Cardiac muscle cell (in vitro differentiated cells and primary cell): ENCODE measurements around the gene KIF3B. TPM values are rescaled to one million over a fixed set of nuclear protein-coding genes. Genes with fewer than 3 reads are reported as not detected.
"Not testable (repeated sequence)": the region's sequence is repeated elsewhere in the genome, so short reads cannot be mapped to it uniquely, and the experiment has no call there.

Experiments
- DNase-seq, 2 donors: peaks; one replicate each; pipeline versions ENCODE4 v3.0.0 to v3.0.0-alpha.2; 2010 to 2017; ENCODE audit warnings: low read depth in 1 of 2, low spot score in 1 of 2
- H3K27ac ChIP-seq: fragments of 200-600 bp; sonication (generic); 2 replicates; pipeline ENCODE4 v1.5.1; 2016
- H3K27me3 ChIP-seq: fragments of 200-600 bp; sonication (generic); 2 replicates; pipeline ENCODE4 v1.6.0; 2016; ENCODE audit warnings: control low read depth
- H3K36me3 ChIP-seq: fragments of 200-600 bp; sonication (generic); 2 replicates; pipeline ENCODE4 v1.5.1; 2016; ENCODE audit warnings: control low read depth
- H3K4me1 ChIP-seq: fragments of 200-600 bp; sonication (generic); 2 replicates; pipeline ENCODE4 v1.8.1; 2017; ENCODE audit warnings: low read depth, mild to moderate bottlenecking, mixed run types
- H3K4me3 ChIP-seq: fragments of 200-600 bp; sonication (generic); 2 replicates; pipeline ENCODE4 v1.5.1; 2016; ENCODE audit warnings: mild to moderate bottlenecking
- H3K9me3 ChIP-seq: fragments of 200-600 bp; sonication (generic); 2 replicates; pipeline ENCODE4 v1.5.1; 2017; ENCODE audit warnings: low read depth, mild to moderate bottlenecking, control low read depth
- polyA plus RNA-seq: library from polyadenylated mRNA; unstranded; fragments of >200 nt; fragmentation: Nextera tagmentation; extraction: Ambion mirVana; gene quantifications from 2 replicates; pipeline ENCODE4 v1.2.1, GENCODE V29; 2016
- total RNA-seq: library from RNA; depleted of rRNA; stranded (reverse); fragments of >200 nt; gene quantifications from 2 replicates; pipeline ENCODE4 v1.2.3, GENCODE V29; 2016
- TF ChIP-seq, protein P1 (sequence below): IDR thresholded peaks from 2 replicates; pipeline ENCODE4 v1.5.1; 2012; ENCODE audit warnings: low read depth, mild to moderate bottlenecking, low read length

Gene KIF3B
- total and polyA plus RNA-seq, 2 experiments from 2014 or later: 6.2 to 13.2 TPM

DNA sequence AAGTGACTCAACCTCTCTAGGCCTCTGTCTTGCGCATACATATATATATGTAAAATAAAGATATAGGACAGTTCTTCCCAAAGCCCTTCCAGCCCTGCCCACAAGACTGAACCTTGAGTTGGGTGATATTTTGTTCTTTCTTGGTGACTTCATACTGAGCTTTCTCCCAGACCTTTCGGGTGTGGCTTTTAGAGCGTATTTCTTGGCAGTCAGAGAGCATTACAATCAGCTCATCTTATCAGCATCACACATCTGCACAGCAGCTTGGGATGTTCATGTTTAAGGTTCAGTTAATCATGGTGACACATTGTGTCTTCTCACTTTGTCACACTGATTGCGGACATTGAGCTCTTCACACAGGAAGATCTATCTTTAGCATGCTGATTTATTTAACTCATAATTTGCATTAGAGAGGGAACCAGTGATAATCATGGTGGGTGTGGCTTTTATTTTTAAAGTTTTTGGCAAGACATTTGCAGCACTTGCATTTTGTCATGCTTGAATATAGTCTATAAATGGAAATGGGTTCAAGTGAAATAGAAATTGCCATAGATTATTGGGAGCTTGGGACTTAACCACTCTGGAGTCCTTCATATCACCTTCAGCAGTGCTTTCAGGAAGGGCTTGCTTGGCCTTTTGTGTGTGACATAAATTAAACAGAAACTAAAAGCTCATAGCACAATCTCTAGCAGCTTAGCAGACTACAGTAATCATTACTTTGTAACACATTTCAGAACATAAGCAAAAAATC lies 8.3 kb downstream of the KIF3B start:
- Histone ChIP-seq H3K4me1 (peaks cover 12% of the 10 kb centered on the region), H3K36me3 (no peaks in the 10 kb centered on the region), H3K9me3 (no peaks in the 10 kb centered on the region), H3K27me3 (no peaks in the 10 kb centered on the region), H3K4me3 (no peak overlapping the region), H3K27ac (peak overlapping the region; percentile 54)
- TF ChIP-seq, protein P1, sequence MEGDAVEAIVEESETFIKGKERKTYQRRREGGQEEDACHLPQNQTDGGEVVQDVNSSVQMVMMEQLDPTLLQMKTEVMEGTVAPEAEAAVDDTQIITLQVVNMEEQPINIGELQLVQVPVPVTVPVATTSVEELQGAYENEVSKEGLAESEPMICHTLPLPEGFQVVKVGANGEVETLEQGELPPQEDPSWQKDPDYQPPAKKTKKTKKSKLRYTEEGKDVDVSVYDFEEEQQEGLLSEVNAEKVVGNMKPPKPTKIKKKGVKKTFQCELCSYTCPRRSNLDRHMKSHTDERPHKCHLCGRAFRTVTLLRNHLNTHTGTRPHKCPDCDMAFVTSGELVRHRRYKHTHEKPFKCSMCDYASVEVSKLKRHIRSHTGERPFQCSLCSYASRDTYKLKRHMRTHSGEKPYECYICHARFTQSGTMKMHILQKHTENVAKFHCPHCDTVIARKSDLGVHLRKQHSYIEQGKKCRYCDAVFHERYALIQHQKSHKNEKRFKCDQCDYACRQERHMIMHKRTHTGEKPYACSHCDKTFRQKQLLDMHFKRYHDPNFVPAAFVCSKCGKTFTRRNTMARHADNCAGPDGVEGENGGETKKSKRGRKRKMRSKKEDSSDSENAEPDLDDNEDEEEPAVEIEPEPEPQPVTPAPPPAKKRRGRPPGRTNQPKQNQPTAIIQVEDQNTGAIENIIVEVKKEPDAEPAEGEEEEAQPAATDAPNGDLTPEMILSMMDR: no peak
- peak in 1 of 2 donors; percentile 10 for DNase-seq

DNA sequence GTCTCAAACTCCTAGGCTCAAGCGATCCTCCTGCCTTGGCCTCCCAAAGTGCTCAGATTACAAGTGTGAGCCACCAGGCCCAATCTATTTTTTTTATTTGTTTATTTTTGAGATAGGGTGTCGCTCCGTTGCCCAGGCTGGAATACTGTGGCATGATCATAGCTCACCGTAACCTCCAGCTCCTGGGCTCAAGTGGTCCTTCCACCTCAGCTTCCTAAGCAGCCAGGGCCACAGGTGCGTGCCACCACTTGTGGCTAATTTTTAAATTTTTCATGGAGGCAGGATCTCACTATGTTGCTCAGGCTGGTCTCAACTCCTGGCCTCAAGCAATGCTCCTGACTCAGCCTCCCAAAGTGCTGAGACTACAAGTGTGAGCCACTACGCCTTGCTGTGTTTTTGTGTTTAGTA lies 9.8 kb downstream of the KIF3B start:
- H3K4me1 ChIP-seq: peaks cover 12% of the 10 kb centered on the region
- no peaks in the 10 kb centered on the region for H3K27me3 ChIP-seq
- H3K9me3 ChIP-seq: no peaks in the 10 kb centered on the region
- H3K27ac ChIP-seq: no peak overlapping the region
- TF ChIP-seq, protein P1: no peak
- no peaks in the 10 kb centered on the region for H3K36me3 ChIP-seq
- H3K4me3 ChIP-seq: no peak overlapping the region
- no peak for DNase-seq

DNA sequence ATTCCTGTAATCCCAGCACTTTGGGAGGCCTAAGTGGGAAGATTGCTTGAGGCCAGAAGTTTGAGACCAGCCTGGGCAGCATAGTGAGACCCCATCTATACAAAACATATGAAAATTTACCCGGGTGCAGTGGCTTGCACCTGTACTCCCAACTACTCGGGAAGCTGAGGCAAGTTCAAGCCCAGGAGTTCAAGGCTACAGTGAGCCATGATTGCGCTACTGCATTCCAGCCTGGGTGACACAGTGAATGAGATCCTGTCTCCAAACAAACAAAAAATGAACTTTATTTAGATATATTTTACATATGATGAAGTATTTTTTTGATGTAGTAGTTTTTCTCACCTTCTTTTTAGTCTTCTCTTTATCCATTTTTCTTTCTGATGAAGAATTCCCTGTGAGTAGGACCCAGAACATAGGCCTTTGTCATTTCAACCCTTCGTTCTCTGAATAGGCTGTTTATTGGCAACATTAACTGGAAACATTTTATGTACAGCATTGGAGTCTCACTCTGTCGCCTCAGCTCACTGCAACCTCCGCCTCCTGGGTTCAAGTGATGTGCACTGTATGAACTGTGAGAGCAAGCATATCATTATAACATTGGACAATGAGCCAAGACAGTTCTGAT lies 10.9 kb downstream of the KIF3B start:
- no peaks in the 10 kb centered on the region for H3K36me3 ChIP-seq
- TF ChIP-seq, protein P1: no peak
- DNase-seq: no peak
- H3K4me3 ChIP-seq: no peak overlapping the region
- no peaks in the 10 kb centered on the region for H3K9me3 ChIP-seq
- H3K27ac ChIP-seq: no peak overlapping the region
- H3K27me3 ChIP-seq: no peaks in the 10 kb centered on the region
- peaks cover 12% of the 10 kb centered on the region for H3K4me1 ChIP-seq

DNA sequence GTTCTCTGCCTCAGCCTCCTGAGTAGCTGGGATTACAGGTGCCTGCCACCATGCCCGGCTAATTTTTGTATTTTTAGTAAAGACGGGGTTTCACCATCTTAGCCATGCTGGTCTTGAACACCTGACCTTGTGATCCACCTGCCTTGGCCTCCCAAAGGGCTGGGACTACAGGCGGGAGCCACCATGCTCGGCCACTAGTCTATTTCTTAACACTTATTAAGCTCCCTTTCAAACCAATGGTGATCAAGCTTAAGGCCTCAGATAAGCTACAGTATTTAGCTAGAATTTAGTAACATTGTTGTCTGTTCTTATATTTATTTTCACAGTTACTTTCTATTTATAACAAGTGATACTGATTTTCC lies 11.8 kb downstream of the KIF3B start:
- not testable (repeated sequence) for H3K27me3 ChIP-seq, H3K36me3 ChIP-seq, H3K4me3 ChIP-seq, DNase-seq, H3K27ac ChIP-seq, H3K9me3 ChIP-seq
- H3K4me1 ChIP-seq: peaks cover 12% of the 10 kb centered on the region

DNA sequence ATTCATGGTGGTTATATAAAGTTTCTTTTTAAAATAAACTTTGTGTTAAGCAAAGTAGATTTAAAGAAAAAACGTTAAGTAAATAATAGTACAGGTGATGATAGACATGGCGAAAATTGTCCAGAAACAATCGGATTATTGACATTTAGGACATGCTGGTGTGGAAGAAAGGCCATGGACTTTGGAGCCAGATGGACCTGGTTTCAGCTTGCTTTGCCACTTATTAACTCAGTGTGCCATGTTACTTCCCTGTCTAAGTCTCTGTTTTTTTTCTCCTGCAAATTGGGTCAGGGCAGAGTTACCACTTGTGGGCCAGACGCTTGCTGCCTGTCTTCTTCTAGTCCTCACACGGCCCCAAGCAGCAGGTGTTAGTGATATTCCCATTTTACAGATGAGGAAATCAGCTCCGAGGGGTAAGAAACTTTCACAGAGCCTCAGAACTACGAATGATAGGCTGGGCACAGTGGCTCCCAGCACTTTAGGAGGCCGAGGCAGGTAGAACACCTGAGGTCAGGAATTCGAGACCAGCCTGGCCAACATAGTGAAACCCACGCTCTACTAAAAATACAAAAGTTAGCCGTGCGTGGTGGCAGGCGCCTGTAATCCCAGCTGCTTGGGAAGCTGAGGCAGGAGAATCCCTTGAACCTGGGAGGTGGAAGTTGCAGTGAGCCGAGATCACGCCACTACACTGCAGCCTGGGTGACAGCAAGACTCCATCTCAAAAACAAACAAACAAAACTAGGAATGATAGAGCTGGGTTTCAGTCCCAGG lies 12.4 kb downstream of the KIF3B start:
- Histone ChIP-seq H3K27ac (no peak overlapping the region), H3K36me3 (no peaks in the 10 kb centered on the region), H3K4me3 (no peak overlapping the region), H3K9me3 (no peaks in the 10 kb centered on the region), H3K4me1 (peaks cover 12% of the 10 kb centered on the region), H3K27me3 (no peaks in the 10 kb centered on the region)
- TF ChIP-seq, protein P1: no peak
- DNase-seq: no peak

DNA sequence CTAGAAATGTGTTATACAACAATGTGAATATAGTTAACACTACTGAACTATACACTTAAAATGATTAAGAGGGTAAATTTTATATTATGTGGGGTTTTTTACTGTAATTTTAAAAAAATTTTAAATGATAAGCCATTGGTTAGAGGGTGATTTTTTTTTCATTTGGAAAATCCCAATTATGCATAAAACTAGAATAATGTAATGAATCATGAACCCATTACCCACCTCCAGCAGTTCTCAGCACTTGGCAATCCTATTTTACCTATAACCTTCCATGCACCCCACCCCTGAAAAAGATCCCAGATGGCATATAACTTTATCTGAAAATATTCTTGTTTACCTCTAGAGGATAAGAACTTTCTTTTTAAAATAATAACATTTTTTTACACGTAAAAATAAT lies 13.7 kb downstream of the KIF3B start:
- DNase-seq: no peak

More for the DNA sequence above, 13.7 kb downstream of the KIF3B start:
- TF ChIP-seq, protein P1: no peak
- Histone ChIP-seq H3K4me3 (no peak overlapping the region), H3K36me3 (no peaks in the 10 kb centered on the region), H3K4me1 (peaks cover 6% of the 10 kb centered on the region), H3K9me3 (no peaks in the 10 kb centered on the region), H3K27ac (no peak overlapping the region), H3K27me3 (no peaks in the 10 kb centered on the region)
